ENCODE data around the gene IGFBPL1.

The IGFBPL1 gene

DNA sequence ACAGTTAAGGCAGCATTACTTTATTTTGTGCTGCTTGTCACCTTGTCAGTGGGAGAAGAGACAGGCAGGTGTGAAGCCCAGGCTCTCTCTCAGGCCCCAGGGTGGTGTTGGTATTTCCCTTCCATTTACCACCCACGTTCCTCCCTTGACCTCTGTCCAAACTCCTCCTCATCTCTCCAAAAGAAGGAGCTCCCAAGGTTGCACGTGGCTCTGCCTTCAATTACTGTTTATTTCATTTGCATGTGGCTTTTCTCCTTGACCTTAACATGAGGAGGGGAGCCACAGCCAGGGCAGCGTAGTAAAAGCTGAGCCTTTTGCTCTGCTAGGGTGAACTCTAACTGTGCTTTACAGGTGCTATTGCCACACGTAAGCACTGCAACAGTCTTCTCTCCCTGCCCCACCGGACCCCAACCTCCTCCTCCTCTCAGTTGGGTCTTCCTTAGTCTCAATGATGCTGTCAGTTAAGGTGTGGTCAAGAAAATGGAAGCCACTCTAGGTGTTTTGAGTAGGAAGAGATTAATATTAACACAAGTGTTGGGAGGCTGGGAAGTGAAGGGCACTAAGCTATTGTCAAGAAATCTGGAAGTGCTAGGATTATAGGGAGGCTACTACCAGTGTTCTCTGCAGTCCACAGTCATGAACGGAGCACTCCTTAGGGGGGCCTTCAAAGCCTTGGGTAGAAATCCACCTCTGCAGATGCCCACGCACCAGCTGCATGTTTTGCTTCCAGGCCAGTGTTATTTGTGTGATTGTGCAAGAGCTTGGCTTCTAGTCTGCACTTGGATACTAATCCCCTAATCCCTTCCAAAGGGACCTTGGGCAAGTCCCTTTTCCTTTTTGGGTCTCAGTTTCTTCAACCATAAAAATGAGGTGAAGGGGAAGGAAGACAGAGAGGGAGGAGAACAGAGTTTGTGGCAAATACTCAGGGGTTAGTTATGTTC is 35.7 kb downstream of the IGFBPL1 start:
- peak; percentile 36 for DNase-seq (ENCODE audit: extremely low read depth, low read depth)
- TF ChIP-seq, protein P1, sequence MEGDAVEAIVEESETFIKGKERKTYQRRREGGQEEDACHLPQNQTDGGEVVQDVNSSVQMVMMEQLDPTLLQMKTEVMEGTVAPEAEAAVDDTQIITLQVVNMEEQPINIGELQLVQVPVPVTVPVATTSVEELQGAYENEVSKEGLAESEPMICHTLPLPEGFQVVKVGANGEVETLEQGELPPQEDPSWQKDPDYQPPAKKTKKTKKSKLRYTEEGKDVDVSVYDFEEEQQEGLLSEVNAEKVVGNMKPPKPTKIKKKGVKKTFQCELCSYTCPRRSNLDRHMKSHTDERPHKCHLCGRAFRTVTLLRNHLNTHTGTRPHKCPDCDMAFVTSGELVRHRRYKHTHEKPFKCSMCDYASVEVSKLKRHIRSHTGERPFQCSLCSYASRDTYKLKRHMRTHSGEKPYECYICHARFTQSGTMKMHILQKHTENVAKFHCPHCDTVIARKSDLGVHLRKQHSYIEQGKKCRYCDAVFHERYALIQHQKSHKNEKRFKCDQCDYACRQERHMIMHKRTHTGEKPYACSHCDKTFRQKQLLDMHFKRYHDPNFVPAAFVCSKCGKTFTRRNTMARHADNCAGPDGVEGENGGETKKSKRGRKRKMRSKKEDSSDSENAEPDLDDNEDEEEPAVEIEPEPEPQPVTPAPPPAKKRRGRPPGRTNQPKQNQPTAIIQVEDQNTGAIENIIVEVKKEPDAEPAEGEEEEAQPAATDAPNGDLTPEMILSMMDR (IDR thresholded peaks at IDR 0.05; ENCODE audit: low read depth, low read length), result no peak

DNA sequence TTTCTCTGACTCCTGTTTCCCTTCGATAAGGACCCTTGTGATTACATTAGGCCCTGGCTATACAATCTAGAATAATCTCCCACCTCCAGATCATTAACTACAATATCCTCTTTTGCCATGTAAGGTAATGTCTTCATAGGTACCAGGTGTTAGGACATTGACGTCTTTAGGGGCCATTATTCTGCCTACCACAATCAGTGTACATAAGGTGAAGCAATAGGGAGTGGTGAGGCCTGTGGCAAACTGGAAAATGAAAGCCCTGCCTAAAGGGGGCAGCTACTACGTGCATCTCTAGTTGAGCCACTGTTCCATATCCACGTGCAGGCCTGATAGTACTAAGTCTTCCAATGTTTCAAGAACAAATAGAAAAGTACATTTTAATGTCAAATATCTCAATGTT is 36.5 kb downstream of the IGFBPL1 start:
- no peak for DNase-seq (ENCODE audit: extremely low read depth, low read depth)
- TF ChIP-seq, protein P1 (IDR thresholded peaks at IDR 0.05; ENCODE audit: low read depth, low read length), result no peak

DNA sequence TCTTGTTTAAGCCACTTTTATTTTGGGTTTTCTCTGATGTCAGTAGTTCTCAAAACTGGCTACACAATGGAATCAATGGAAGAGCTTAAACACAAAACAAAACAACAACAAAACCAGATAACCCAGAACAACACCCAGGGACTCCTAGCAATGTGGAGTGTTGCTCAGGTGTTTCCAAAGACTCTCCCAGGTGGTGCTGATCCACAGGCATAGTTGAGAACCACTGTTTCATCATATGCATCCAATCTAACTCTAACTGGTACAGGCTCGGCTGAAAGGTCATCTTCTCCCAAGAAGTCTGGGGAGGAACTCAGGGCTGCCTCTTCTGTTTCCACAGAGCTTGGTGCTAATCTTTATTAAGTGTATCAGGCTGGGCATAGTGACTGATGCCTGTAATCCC is 37.2 kb downstream of the IGFBPL1 start:
- no peak for DNase-seq (ENCODE audit: extremely low read depth, low read depth)
- TF ChIP-seq, protein P1 (IDR thresholded peaks at IDR 0.05; ENCODE audit: low read depth, low read length), result no peak

DNA sequence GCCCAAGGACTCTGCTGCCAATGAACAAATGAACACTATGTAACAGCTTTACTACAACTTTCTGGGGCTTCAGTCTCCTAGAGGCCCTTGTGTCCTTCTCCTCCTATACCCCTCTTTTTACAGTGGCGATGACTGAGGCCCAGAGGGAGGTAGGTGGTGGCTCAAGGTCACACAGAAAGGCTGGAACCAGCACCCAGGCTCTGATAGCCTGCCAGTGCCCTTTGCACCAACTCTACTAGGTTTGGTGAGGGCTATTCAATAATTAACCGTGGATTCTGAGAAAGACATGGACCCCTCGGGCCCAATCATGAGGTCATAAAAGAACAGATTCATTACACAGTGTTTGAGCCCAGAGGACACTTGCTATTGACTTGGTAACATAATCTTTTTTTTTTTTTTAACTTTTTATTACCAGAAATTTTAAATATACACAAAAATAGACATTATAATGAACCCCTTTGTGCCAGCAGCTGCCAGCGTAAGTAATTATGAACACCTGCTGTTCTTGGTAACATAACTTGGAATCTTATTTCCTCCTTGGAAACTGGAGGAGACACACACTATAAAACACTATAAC is 37.8 kb downstream of the IGFBPL1 start:
- DNase-seq (ENCODE audit: extremely low read depth, low read depth), result no peak
- TF ChIP-seq, protein P1 (IDR thresholded peaks at IDR 0.05; ENCODE audit: low read depth, low read length), result no peak

DNA sequence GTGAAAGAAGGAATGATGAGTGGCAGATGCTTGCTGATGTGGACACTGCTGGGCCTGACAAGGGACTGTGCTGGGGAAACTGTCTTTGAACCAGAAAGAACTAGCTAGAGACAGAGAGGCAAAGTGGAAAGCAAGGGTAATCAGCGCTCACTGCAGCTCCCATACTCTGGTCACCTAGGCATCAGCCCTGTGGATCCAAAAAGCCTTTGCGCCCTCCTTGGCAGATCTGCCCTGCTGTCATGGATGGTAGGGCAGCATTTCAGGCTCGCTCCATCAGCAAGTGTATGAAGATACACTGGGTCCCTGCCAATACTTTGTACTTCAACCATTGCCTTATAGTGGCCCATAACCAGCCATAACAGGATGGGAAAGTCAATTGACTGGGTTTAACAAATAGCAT is 38.4 kb downstream of the IGFBPL1 start:
- DNase-seq (ENCODE audit: extremely low read depth, low read depth), result no peak
- TF ChIP-seq, protein P1 (IDR thresholded peaks at IDR 0.05; ENCODE audit: low read depth, low read length), result no peak

DNA sequence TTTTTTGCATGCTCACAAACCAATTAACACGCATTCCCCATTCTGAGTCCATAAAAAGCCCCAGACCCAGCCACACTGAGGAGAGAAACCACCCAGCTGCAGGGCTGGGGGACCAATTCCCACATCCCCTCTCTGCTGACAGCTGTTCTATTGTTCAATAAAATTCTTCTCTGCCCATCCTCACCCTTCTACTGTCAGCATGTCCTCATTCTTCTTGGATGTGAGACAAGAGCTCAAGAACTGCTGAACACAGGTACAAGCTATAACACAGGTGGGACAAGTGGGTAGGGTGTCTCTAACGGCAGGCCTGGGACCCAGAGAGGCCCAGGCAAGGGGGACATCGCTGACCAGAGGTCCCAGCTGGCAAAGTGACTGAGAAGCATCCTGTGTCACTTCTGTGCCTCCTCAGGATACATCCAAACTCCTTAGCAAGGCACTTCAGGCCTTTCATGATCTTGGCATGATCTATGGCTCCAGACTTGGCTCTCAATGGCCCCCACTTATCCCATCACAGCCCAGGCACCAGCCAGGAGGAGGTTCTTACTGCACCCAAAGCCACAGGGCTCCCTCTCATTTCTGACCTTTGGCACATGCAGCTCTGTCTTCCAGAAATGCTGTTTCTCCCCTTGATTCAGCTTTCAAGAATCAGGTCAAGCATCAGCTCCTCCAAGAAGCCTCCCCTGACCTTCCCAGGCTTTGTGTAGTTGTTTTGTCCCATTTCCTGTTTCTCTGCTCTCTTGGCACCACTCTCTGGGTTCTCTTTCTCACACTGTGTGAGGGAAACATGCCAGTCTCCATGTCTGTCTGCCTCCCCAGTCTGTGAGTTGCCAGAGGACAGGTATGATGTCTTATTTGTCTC is 39.0 kb downstream of the IGFBPL1 start:
- DNase-seq (ENCODE audit: extremely low read depth, low read depth), result no peak
- TF ChIP-seq, protein P1 (IDR thresholded peaks at IDR 0.05; ENCODE audit: low read depth, low read length), result no peak

Data from AG09319 (cell line).